H1 (cell line): Measurements from ENCODE around the gene RAB31. TPM values are rescaled to one million over a fixed set of nuclear protein-coding genes. Genes with fewer than 3 reads are reported as not detected.

Source experiments
- CTCF ChIA-PET: fragments of 300-600 bp; sonication (Branson Sonifier 250); formaldehyde crosslinking; loops from one replicate; lab custom pipeline; 2021; ENCODE audit not compliant: partially characterized antibody; lab: Charles Lee
- POLR2A ChIA-PET: fragments of 300-600 bp; sonication (Branson Sonifier 250); formaldehyde crosslinking; loops from one replicate; lab custom pipeline; 2021; ENCODE audit warnings: inconsistent platforms; ENCODE audit not compliant: partially characterized antibody; lab: Charles Lee
- DNase-seq, 2 experiments: peaks; one replicate each; pipeline versions ENCODE4 v3.0.0 to v3.0.0-alpha.2; 2010 to 2022; ENCODE audit warnings: low spot score in 2 of 2, low read depth in 1 of 2, mixed read lengths in 1 of 2
- FAIRE-seq: peaks from 2 replicates; lab custom pipeline; 2011; peaks lifted over from hg19 to GRCh38; lab: Jason Lieb, UNC
- H2AFZ ChIP-seq: 2 replicates; pipeline ENCODE4 v1.8.1; 2012; ENCODE audit warnings: low read length, inconsistent platforms
- H2AK5ac ChIP-seq: 2 replicates; pipeline ENCODE4 v1.6.1; 2013; ENCODE audit warnings: low read depth, low read length
- H2BK120ac ChIP-seq: replicated peaks from 2 replicates; pipeline ENCODE3; 2013; ENCODE audit warnings: low read depth, low read length, inconsistent platforms
- H2BK12ac ChIP-seq: 2 replicates; pipeline ENCODE4 v1.6.1; 2013; ENCODE audit warnings: low read depth, low read length
- H2BK15ac ChIP-seq: 2 replicates; pipeline ENCODE4 v1.6.1; 2013; ENCODE audit warnings: low read length
- H2BK20ac ChIP-seq: 2 replicates; pipeline ENCODE4 v1.6.1; 2013; ENCODE audit warnings: low read length
- H2BK5ac ChIP-seq: 2 replicates; pipeline ENCODE4 v1.6.1; 2013; ENCODE audit warnings: low read depth, low read length
- H3K14ac ChIP-seq: 2 replicates; pipeline ENCODE4 v1.6.1; 2013; ENCODE audit warnings: inconsistent platforms; ENCODE audit not compliant: insufficient read length
- H3K18ac ChIP-seq: 2 replicates; pipeline ENCODE4 v1.6.1; 2013; ENCODE audit warnings: low read length; ENCODE audit errors: extremely low read depth
- H3K23ac ChIP-seq: 2 replicates; pipeline ENCODE4 v1.6.1; 2013; ENCODE audit warnings: inconsistent platforms; ENCODE audit not compliant: insufficient read length
- H3K23me2 ChIP-seq: 2 replicates; pipeline ENCODE4 v1.6.1; 2013; ENCODE audit warnings: low read depth, low read length
- H3K27ac ChIP-seq: 2 replicates; pipeline ENCODE4 v1.6.1; 2011; ENCODE audit warnings: low read depth, low read length, inconsistent platforms
- H3K27me3 ChIP-seq, 4 experiments: replicated peaks in 1 of 4; 1 replicate in 1 of 4; 2 replicates in 3 of 4; pipeline versions ENCODE4 v1.6.1 to v1.8.1; 2011 to 2013; ENCODE audit warnings: low read length in 3 of 4, mild to moderate bottlenecking in 3 of 4, inconsistent platforms in 2 of 4, mixed read lengths in 2 of 4, moderate library complexity in 1 of 4; ENCODE audit not compliant: control insufficient read depth in 3 of 4, insufficient read depth in 3 of 4; ENCODE audit errors: extremely low read depth in 1 of 4
- H3K36me3 ChIP-seq, 4 experiments: 2 replicates each; pipeline versions ENCODE4 v1.6.1 to v1.8.1; 2011 to 2013; ENCODE audit warnings: mild to moderate bottlenecking in 4 of 4, low read length in 3 of 4, moderate library complexity in 2 of 4, control low read depth in 1 of 4, inconsistent platforms in 1 of 4; ENCODE audit not compliant: insufficient read depth in 4 of 4, control insufficient read depth in 2 of 4
- H3K4ac ChIP-seq: replicated peaks from 2 replicates; pipeline ENCODE3; 2013; ENCODE audit warnings: low read length, low read depth, mixed read lengths, inconsistent platforms; ENCODE audit not compliant: insufficient read length
- H3K4me1 ChIP-seq, 4 experiments: replicated peaks in 1 of 4; 1 replicate in 1 of 4; 2 replicates in 3 of 4; pipeline versions ENCODE4 v1.6.1 to v1.8.1; 2011 to 2013; ENCODE audit warnings: low read length in 3 of 4, inconsistent platforms in 2 of 4, mixed read lengths in 1 of 4; ENCODE audit not compliant: insufficient read depth in 4 of 4, control insufficient read depth in 3 of 4
- H3K4me2 ChIP-seq, 2 experiments: 2 replicates each; pipeline versions ENCODE4 v1.6.1 to v1.8.1; 2011 to 2013; ENCODE audit warnings: low read depth in 2 of 2, low read length in 2 of 2, control low read depth in 1 of 2, inconsistent platforms in 1 of 2, mild to moderate bottlenecking in 1 of 2; ENCODE audit not compliant: insufficient read depth in 1 of 2
- H3K4me3 ChIP-seq, 4 experiments: fragments of 200-600, 300-600 bp in 1 of 4; sonication (generic), shearing (Covaris generic), sonication (Bioruptor Twin) in 1 of 4; 2 replicates each; pipeline versions ENCODE4 v1.5.1 to v1.8.1; 2011 to 2016; ENCODE audit warnings: low read length in 4 of 4, low read depth in 3 of 4, control low read depth in 2 of 4, inconsistent platforms in 2 of 4, mild to moderate bottlenecking in 2 of 4, mixed read lengths in 1 of 4, moderate library complexity in 1 of 4; ENCODE audit not compliant: insufficient read depth in 2 of 4; ENCODE audit errors: extremely low read depth in 1 of 4
- H3K56ac ChIP-seq: replicated peaks from 2 replicates; pipeline ENCODE3; 2013; ENCODE audit warnings: low read depth, mild to moderate bottlenecking, mixed read lengths, low read length, inconsistent platforms; ENCODE audit not compliant: insufficient read length
- H3K79me1 ChIP-seq: 2 replicates; pipeline ENCODE4 v1.6.1; 2013; ENCODE audit warnings: low read depth, low read length, control low read depth
- H3K79me2 ChIP-seq, 2 experiments: 2 replicates each; pipeline versions ENCODE4 v1.6.1 to v1.8.1; 2012 to 2013; ENCODE audit warnings: low read length in 2 of 2, mild to moderate bottlenecking in 2 of 2, inconsistent platforms in 1 of 2; ENCODE audit not compliant: insufficient read depth in 2 of 2, control insufficient read depth in 1 of 2
- H3K9ac ChIP-seq, 4 experiments: replicated peaks in 1 of 4; 1 replicate in 1 of 4; 2 replicates in 3 of 4; pipeline versions ENCODE4 v1.6.1 to v1.8.1; 2011 to 2013; ENCODE audit warnings: low read depth in 3 of 4, low read length in 3 of 4, control low read depth in 2 of 4, mild to moderate bottlenecking in 2 of 4, moderate library complexity in 2 of 4, inconsistent platforms in 1 of 4; ENCODE audit errors: extremely low read depth in 1 of 4
- H3K9me3 ChIP-seq, 2 experiments: 2 replicates each; pipeline versions ENCODE4 v1.6.1 to v1.8.1; 2012 to 2013; ENCODE audit warnings: mild to moderate bottlenecking in 2 of 2, moderate library complexity in 2 of 2, control low read depth in 1 of 2, inconsistent platforms in 1 of 2, low read depth in 1 of 2, low read length in 1 of 2, mixed read lengths in 1 of 2; ENCODE audit not compliant: insufficient read depth in 2 of 2
- H4K20me1 ChIP-seq, 2 experiments: replicated peaks in 1 of 2; 2 replicates each; pipeline versions ENCODE3 to v1.8.1; 2011 to 2013; ENCODE audit warnings: inconsistent platforms in 2 of 2, low read length in 2 of 2, mild to moderate bottlenecking in 1 of 2; ENCODE audit not compliant: insufficient read depth in 2 of 2, control insufficient read depth in 1 of 2
- H4K5ac ChIP-seq: 2 replicates; pipeline ENCODE4 v1.6.1; 2013; ENCODE audit warnings: low read length, low read depth, mixed read lengths, inconsistent platforms; ENCODE audit not compliant: insufficient read length
- H4K8ac ChIP-seq: 2 replicates; pipeline ENCODE4 v1.8.0; 2013; ENCODE audit warnings: mild to moderate bottlenecking, moderate library complexity, low read length, inconsistent platforms; ENCODE audit not compliant: insufficient read depth; ENCODE audit errors: extremely low read depth
- H4K91ac ChIP-seq: replicated peaks from 2 replicates; pipeline ENCODE3; 2013; ENCODE audit warnings: low read length, mixed read lengths, inconsistent platforms; ENCODE audit not compliant: insufficient read length
- CHD1 ChIP-seq: IDR thresholded peaks from 2 replicates; pipeline ENCODE4 v1.6.1; 2012; ENCODE audit warnings: low read depth, low read length, improper control_type of control experiment
- MAFK ChIP-seq: IDR thresholded peaks from 2 replicates; pipeline ENCODE4 v1.6.1; 2012; ENCODE audit warnings: low read depth, mild to moderate bottlenecking, improper control_type of control experiment, low read length
- NANOG ChIP-seq: IDR thresholded peaks from 2 replicates; pipeline ENCODE4 v1.6.1; 2011; ENCODE audit warnings: low read length, low read depth, mild to moderate bottlenecking, inconsistent platforms; ENCODE audit not compliant: insufficient read depth, poor library complexity, severe bottlenecking
- RFX5 ChIP-seq: IDR thresholded peaks from 2 replicates; pipeline ENCODE4 v1.6.1; 2011; ENCODE audit warnings: low read depth, low read length, improper control_type of control experiment, borderline replicate concordance
- TAF7 ChIP-seq: optimal IDR thresholded peaks from 2 replicates; pipeline ENCODE3; 2011; ENCODE audit warnings: low read depth, mild to moderate bottlenecking, inconsistent platforms, low read length, moderate library complexity, borderline replicate concordance
- WGBS, 2 experiments: shearing (Covaris generic) in 1 of 2; methylation state at CpG; one replicate each; pipeline versions ENCODE4 v1.1.6 to v1.1.7; 2013 to 2015; ENCODE audit warnings: low lambda C conversion rate in 2 of 2, mixed read lengths in 2 of 2, inconsistent platforms in 1 of 2, low coverage in 1 of 2, missing lambda C conversion rate in 1 of 2; ENCODE audit not compliant: insufficient replicate concordance in 2 of 2, insufficient coverage in 1 of 2, insufficient read length in 1 of 2; ENCODE audit errors: extremely low coverage in 1 of 2, missing lambda C conversion rate in 1 of 2; 5-methylcytosine and 5-hydroxymethylcytosine counted together
- polyA plus RNA-seq, 7 experiments: library from polyadenylated mRNA; depleted of rRNA in 3 of 7; stranded (reverse) in 5 of 7; unstranded in 2 of 7; fragments of >200 nt in 5 of 7; fragments of 200-250 nt in 2 of 7; gene quantifications; 1 replicate in 5 of 7; 2 replicates in 1 of 7; 4 replicates in 1 of 7; pipeline versions ENCODE4 v1.2.1 to v1.2.3, GENCODE V29; 2011 to 2013; ENCODE audit warnings: missing spikeins in 2 of 7, mixed read lengths in 2 of 7
- total RNA-seq: library from RNA; stranded (reverse); fragmentation: NEBNext Ultra II Directional; extraction: Animal tissue kit (Norgen Biotek cat#: 25700); gene quantifications from 2 replicates; pipeline ENCODE4 v1.2.1, GENCODE V29; 2021

Gene RAB31
- total and polyA plus RNA-seq, 2 of the 8 experiments (the other 6 are each of a cell fraction or from before 2014, with no cell fraction given) = 15.2 to 40.9 TPM

DNA sequence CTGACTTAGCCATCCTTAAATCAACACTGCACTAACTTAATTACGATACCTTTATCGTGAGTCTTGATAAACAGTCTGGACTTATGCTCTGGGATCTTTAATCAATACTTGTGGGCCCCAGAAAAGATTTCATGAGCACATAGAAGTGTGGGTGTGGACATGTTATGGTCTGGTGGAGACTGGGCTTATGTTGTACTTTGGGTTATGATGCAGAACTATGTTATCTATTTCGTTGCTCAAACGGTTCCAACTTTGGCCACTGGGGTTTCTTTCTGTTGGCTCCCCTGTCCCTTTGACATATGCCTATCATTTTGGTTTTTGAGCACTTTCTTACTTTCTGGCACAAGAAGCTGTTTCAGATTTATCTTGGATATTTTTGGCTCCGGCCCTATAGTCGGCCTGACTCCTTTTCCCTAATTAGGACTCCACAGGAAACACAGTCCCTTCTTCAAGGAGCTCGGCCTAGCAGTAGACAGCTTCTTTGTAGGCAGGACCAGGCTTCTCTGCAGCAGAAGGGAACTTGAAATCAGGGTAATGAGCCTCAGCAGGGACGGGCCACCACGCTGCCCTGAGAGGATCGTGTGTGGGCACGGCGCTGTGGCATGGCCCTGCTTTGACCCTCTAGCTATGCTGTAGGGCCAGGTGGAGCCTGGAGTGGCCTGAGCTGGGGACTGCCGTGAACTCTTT, 123.1 kb downstream of the RAB31 start:
- H2BK120ac ChIP-seq = no peak overlapping the region
- H4K91ac ChIP-seq = no peak overlapping the region
- FAIRE-seq (no peak), DNase-seq (no peak)
- no peaks in the 10 kb centered on the region; the same call in 1 of the 2 replicates for H3K79me1 ChIP-seq
- H3K4ac ChIP-seq = no peak overlapping the region
- no peak overlapping the region for H3K4me3 ChIP-seq
- no peak overlapping the region for H2AFZ ChIP-seq
- H3K27ac ChIP-seq = no peak overlapping the region
- ChIA-PET CTCF (interaction anchor here (0.9 to 1.9 kb wide), 6 partner anchors 9 to 256 kb away, joined by 3 to 7 read pairs (median 4); no protein-coding TSS in a partner anchor), POLR2A (interaction anchor here (1.1 to 1.5 kb wide), 2 partner anchors 22 to 25 kb away, joined by 3 to 4 read pairs; no protein-coding TSS in a partner anchor)
- H2BK5ac ChIP-seq = no peak overlapping the region; the same call in 1 of the 2 replicates
- no peaks in the 10 kb centered on the region for H3K23me2 ChIP-seq
- no peak for TF ChIP-seq RFX5
- TF ChIP-seq MAFK = no peak
- no peak for TF ChIP-seq CHD1
- TF ChIP-seq TAF7 = no peak
- TF ChIP-seq NANOG = no peak
- no peak overlapping the region for H3K9ac ChIP-seq
- no peaks in the 10 kb centered on the region for H3K9me3 ChIP-seq
- peaks cover 2 to 11% (median 6%) of the 10 kb centered on the region in 4 experiments for H3K4me1 ChIP-seq
- H3K4me2 ChIP-seq = no peak overlapping the region
- no peaks in the 10 kb centered on the region; a peak in 1 of 7 replicates for H3K27me3 ChIP-seq
- no peak overlapping the region for H2BK12ac ChIP-seq
- H4K20me1 ChIP-seq = no peaks in the 10 kb centered on the region
- H3K79me2 ChIP-seq = no peaks in the 10 kb centered on the region
- H4K5ac ChIP-seq = no peak overlapping the region
- H3K14ac ChIP-seq = no peak overlapping the region
- H3K56ac ChIP-seq = no peak overlapping the region
- 89% methylated on average over 13 of the region's 13 CpGs; no CpG with 5 or more reads in 1 of the 2 experiments for WGBS, 2 experiments
- H4K8ac ChIP-seq = no peak overlapping the region
- no peak overlapping the region; the same call in 1 of the 2 replicates for H3K18ac ChIP-seq
- no peaks in the 10 kb centered on the region for H3K36me3 ChIP-seq
- H2AK5ac ChIP-seq = no peak overlapping the region
- H2BK20ac ChIP-seq = no peak overlapping the region
- no peak overlapping the region for H3K23ac ChIP-seq
- 0 out of 2 replicates have a peak overlapping the region, but pooled peaks have one; percentile 67 for H2BK15ac ChIP-seq
